ENCODE results near the gene DLEC1. TPM values are rescaled to one million over a fixed set of nuclear protein-coding genes. Genes with fewer than 3 reads are reported as not detected.

DLEC1 gene
- polyA plus RNA-seq, 6 donors from 2014 or later, result 0.09 to 0.50 (median 0.30) TPM; not detected in 2

GRCh38 chr3:38143511-38143910 lies 104.5 kb downstream of the DLEC1 start:
- peak overlapping the region in 1 of 6 donors; percentile 11 for H3K27ac Mint-ChIP-seq
- peaks cover 41 to 55% (median 47%) of the 10 kb centered on the region in 3 donors for H3K4me1 Mint-ChIP-seq
- H3K4me3 Mint-ChIP-seq, result peak overlapping the region in 1 of 8 donors; percentile 70

GRCh38 chr3:38146504-38146903 lies 107.5 kb downstream of the DLEC1 start:
- H3K36me3 Mint-ChIP-seq, result peaks cover 5 to 10% of the 10 kb centered on the region in 2 donors

More at GRCh38 chr3:38143511-38143910, 104.5 kb downstream of the DLEC1 start:
- Mint-ChIP-seq H3K9me3 (peaks cover 0 to 21% (median 16%) of the 10 kb centered on the region in 7 donors), H3K36me3 (peaks cover 5 to 20% of the 10 kb centered on the region in 2 donors), H3K27me3 (no peaks in the 10 kb centered on the region)
- ATAC-seq (ENCODE audit: low read depth in 2 of 2) (no peak), DNase-seq (no peak)

GRCh38 chr3:38147421-38147820 lies 108.4 kb downstream of the DLEC1 start:
- DNase-seq (no peak), ATAC-seq (ENCODE audit: low read depth in 2 of 2) (no peak)
- Mint-ChIP-seq H3K9me3 (peaks cover 0 to 21% (median 16%) of the 10 kb centered on the region in 7 donors), H3K4me3 (peak overlapping the region in 1 of 8 donors; percentile 51), H3K36me3 (peaks cover 0 to 1% of the 10 kb centered on the region in 2 donors), H3K4me1 (peaks cover 24 to 44% (median 27%) of the 10 kb centered on the region in 3 donors), H3K27me3 (no peaks in the 10 kb centered on the region), H3K27ac (peak overlapping the region in 4 of 6 donors; percentile 10 to 62 (median 42))

More at GRCh38 chr3:38146504-38146903, 107.5 kb downstream of the DLEC1 start:
- peaks cover 0 to 21% (median 16%) of the 10 kb centered on the region in 7 donors for H3K9me3 Mint-ChIP-seq
- peaks cover 22 to 45% (median 28%) of the 10 kb centered on the region in 3 donors for H3K4me1 Mint-ChIP-seq
- no peak for ATAC-seq (ENCODE audit: low read depth in 2 of 2)
- H3K4me3 Mint-ChIP-seq, result peak overlapping the region in 1 of 8 donors; percentile 44
- H3K27ac Mint-ChIP-seq, result no peak overlapping the region
- H3K27me3 Mint-ChIP-seq, result no peaks in the 10 kb centered on the region
- DNase-seq, result no peak

GRCh38 chr3:38148311-38148882 lies 109.4 kb downstream of the DLEC1 start:
- Mint-ChIP-seq H3K4me1 (peaks cover 24 to 44% (median 27%) of the 10 kb centered on the region in 3 donors), H3K27ac (peak overlapping the region in 4 of 6 donors; percentile 34 to 92 (median 73))

GRCh38 chr3:38149708-38150107 lies 110.7 kb downstream of the DLEC1 start:
- DNase-seq, result no peak
- Mint-ChIP-seq H3K9me3 (peaks cover 0 to 21% (median 16%) of the 10 kb centered on the region in 7 donors), H3K4me1 (peaks cover 16 to 37% (median 26%) of the 10 kb centered on the region in 3 donors), H3K4me3 (peak overlapping the region in 7 of 8 donors; percentile 1 to 84 (median 64)), H3K27ac (peak overlapping the region; percentile 51 to 97 (median 84)), H3K27me3 (no peaks in the 10 kb centered on the region), H3K36me3 (no peaks in the 10 kb centered on the region)
- peak; percentile 47 to 50 for ATAC-seq (ENCODE audit: low read depth in 2 of 2)

More at GRCh38 chr3:38148311-38148882, 109.4 kb downstream of the DLEC1 start:
- Mint-ChIP-seq H3K36me3 (no peaks in the 10 kb centered on the region), H3K4me3 (peak overlapping the region in 3 of 8 donors; percentile 24 to 85 (median 66)), H3K9me3 (peaks cover 0 to 21% (median 16%) of the 10 kb centered on the region in 7 donors), H3K27me3 (no peaks in the 10 kb centered on the region)
- no peak for DNase-seq
- ATAC-seq (ENCODE audit: low read depth in 2 of 2), result peak; percentile 70 to 76

- ATAC-seq (ENCODE audit: low read depth in 2 of 2) (no peak), DNase-seq (no peak)
- H3K36me3 Mint-ChIP-seq, result no peaks in the 10 kb centered on the region
- H3K4me1 Mint-ChIP-seq, result peaks cover 16 to 43% (median 26%) of the 10 kb centered on the region in 3 donors
- H3K9me3 Mint-ChIP-seq, result peaks cover 0 to 17% (median 11%) of the 10 kb centered on the region in 7 donors
- peak overlapping the region in 2 of 8 donors; percentile 20 to 39 for H3K4me3 Mint-ChIP-seq
- H3K27me3 Mint-ChIP-seq, result no peaks in the 10 kb centered on the region
- H3K27ac Mint-ChIP-seq, result peak overlapping the region in 4 of 6 donors; percentile 20 to 56 (median 36)
These were observed 111.9 kb downstream of the DLEC1 start for GRCh38 chr3:38150780-38151528.

GRCh38 chr3:38151667-38152265 lies 112.8 kb downstream of the DLEC1 start:
- DNase-seq (no peak), ATAC-seq (ENCODE audit: low read depth in 2 of 2) (peak; percentile 52 to 62)
- Mint-ChIP-seq H3K36me3 (no peaks in the 10 kb centered on the region), H3K4me1 (peaks cover 16 to 43% (median 26%) of the 10 kb centered on the region in 3 donors), H3K27me3 (no peaks in the 10 kb centered on the region), H3K4me3 (peak overlapping the region in 1 of 8 donors; percentile 20), H3K9me3 (peaks cover 0 to 11% (median 3%) of the 10 kb centered on the region in 7 donors), H3K27ac (peak overlapping the region in 3 of 6 donors; percentile 24 to 82 (median 34))

- H3K27ac Mint-ChIP-seq, result no peak overlapping the region
- ATAC-seq (ENCODE audit: low read depth in 2 of 2), result no peak
- peaks cover 16 to 38% (median 27%) of the 10 kb centered on the region in 3 donors for H3K4me1 Mint-ChIP-seq
- peaks cover 0 to 7% (median under 1%) of the 10 kb centered on the region in 7 donors for H3K9me3 Mint-ChIP-seq
- H3K27me3 Mint-ChIP-seq, result no peaks in the 10 kb centered on the region
- DNase-seq, result no peak
- H3K4me3 Mint-ChIP-seq, result no peak overlapping the region
- H3K36me3 Mint-ChIP-seq, result no peaks in the 10 kb centered on the region
These were observed 113.6 kb downstream of the DLEC1 start for GRCh38 chr3:38152609-38153008.

- H3K4me1 Mint-ChIP-seq, result peaks cover 12 to 33% (median 26%) of the 10 kb centered on the region in 3 donors
- H3K36me3 Mint-ChIP-seq, result no peaks in the 10 kb centered on the region
- H3K27ac Mint-ChIP-seq, result peak overlapping the region in 1 of 6 donors; percentile 24
- H3K9me3 Mint-ChIP-seq, result peaks cover 0 to 2% (median 0%) of the 10 kb centered on the region in 7 donors
- H3K4me3 Mint-ChIP-seq, result no peak overlapping the region
- ATAC-seq (ENCODE audit: low read depth in 2 of 2) (no peak), DNase-seq (no peak)
- H3K27me3 Mint-ChIP-seq, result no peaks in the 10 kb centered on the region
These were observed 114.2 kb downstream of the DLEC1 start for GRCh38 chr3:38153221-38153620.

GRCh38 chr3:38154033-38154494 lies 115.1 kb downstream of the DLEC1 start:
- H3K27ac Mint-ChIP-seq, result no peak overlapping the region
- H3K9me3 Mint-ChIP-seq, result peaks cover 0 to 2% (median 0%) of the 10 kb centered on the region in 7 donors
- H3K36me3 Mint-ChIP-seq, result no peaks in the 10 kb centered on the region
- no peak for ATAC-seq (ENCODE audit: low read depth in 2 of 2)
- H3K4me3 Mint-ChIP-seq, result no peak overlapping the region
- no peaks in the 10 kb centered on the region for H3K27me3 Mint-ChIP-seq
- DNase-seq, result no peak
- peaks cover 12 to 33% (median 26%) of the 10 kb centered on the region in 3 donors for H3K4me1 Mint-ChIP-seq

- no peaks in the 10 kb centered on the region for H3K27me3 Mint-ChIP-seq
- peaks cover 0 to 2% (median 0%) of the 10 kb centered on the region in 7 donors for H3K9me3 Mint-ChIP-seq
- peak overlapping the region in 2 of 6 donors; percentile 82 to 85 for H3K27ac Mint-ChIP-seq
- no peak overlapping the region for H3K4me3 Mint-ChIP-seq
- peak; percentile 40 to 50 for ATAC-seq (ENCODE audit: low read depth in 2 of 2)
- no peak for DNase-seq
- H3K36me3 Mint-ChIP-seq, result no peaks in the 10 kb centered on the region
- peaks cover 6 to 26% (median 20%) of the 10 kb centered on the region in 3 donors for H3K4me1 Mint-ChIP-seq
These were observed 115.7 kb downstream of the DLEC1 start for GRCh38 chr3:38154625-38155255.

GRCh38 chr3:38155825-38156224 lies 116.8 kb downstream of the DLEC1 start:
- Mint-ChIP-seq H3K9me3 (peaks cover 0 to 2% (median 0%) of the 10 kb centered on the region in 7 donors), H3K4me3 (peak overlapping the region in 1 of 8 donors; percentile 35), H3K36me3 (no peaks in the 10 kb centered on the region), H3K27me3 (no peaks in the 10 kb centered on the region), H3K4me1 (peaks cover 6 to 23% (median 18%) of the 10 kb centered on the region in 3 donors), H3K27ac (peak overlapping the region in 3 of 6 donors; percentile 13 to 47 (median 15))
- ATAC-seq (ENCODE audit: low read depth in 2 of 2) (no peak), DNase-seq (no peak)

Measured in naive B cell (primary cell).